ENCODE measurements around the gene SLC35F3.

GRCh38 chr1:233945573-233945972, 41.1 kb downstream of the SLC35F3 start:
- no peak for TF ChIP-seq CTCF (IDR thresholded peaks at IDR 0.05)
- no peak for TF ChIP-seq POLR2A (IDR thresholded peaks at IDR 0.05)
